NOMO-1 (cell line): Measurements from ENCODE around the gene SLC36A3.
"Not testable (repeated sequence)": the region's sequence is repeated elsewhere in the genome, so short reads cannot be mapped to it uniquely, and the experiment has no call there.

ENCODE experiments used
- DNase-seq, 2 experiments: peaks; one replicate each; lab custom pipeline; 2025; ENCODE audit not compliant: unreplicated experiment in 2 of 2; lab: John Stamatoyannopoulos, UW

The SLC36A3 gene

DNA sequence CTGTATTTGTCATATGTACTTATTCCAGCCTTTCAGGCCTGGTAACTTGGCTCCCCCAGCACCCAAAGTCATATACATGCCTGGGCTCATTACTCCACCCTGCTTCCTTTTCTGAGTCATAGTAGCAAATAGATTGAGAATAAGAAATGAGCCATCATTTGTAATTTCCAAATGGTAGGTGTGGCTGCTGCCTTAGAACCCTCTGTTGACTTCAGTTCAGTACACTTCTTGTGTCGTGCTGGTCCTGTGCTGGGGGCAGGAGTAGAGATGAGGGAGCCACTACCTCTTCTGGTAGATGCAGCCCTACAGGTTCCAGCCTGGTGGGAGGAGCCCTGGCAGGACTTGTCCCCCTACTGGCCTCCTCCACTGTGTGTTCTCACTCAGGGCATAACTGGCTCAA lies 39.5 kb downstream of the SLC36A3 start:
- DNase-seq = peak in 1 of 2 experiments; percentile 20

DNA sequence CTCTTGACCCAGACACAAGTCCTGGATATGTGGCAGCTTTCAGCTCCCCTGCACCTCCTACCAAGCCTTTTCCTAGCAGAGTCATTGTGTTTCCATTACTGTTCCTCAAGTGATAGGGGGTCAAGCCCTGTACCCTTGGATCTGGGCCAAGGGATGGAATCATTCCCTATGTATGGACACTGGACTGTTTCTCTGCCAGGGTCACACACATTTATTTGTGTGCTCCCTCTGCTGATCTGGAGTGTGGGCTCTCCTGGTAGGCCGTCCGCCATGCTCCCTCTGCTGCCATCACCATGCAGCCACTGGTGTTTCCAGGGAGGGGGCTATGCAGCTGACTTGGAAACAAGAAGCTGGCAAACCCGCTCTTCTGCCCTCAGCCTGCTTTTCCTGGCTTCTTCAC lies 41.0 kb downstream of the SLC36A3 start:
- DNase-seq = no peak

DNA sequence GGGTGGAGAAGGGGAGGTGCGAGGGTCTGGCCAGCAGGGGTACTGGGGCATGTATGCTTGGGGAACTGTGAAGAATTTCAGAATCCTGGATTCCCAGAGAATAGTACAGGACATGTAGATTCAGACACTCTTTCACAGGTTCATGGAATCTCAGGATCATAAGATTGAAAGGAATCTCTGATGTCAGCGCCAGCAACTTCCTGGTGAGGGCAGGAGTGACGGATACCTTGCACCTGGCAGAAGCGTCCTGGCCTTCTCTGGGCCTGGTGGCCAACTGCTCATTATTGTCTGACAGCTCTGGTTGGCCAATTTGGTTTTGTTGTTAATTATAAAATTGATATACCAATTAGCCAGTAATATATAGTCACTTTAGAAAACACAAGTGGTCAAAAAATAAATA lies 43.6 kb downstream of the SLC36A3 start:
- no peak for DNase-seq

DNA sequence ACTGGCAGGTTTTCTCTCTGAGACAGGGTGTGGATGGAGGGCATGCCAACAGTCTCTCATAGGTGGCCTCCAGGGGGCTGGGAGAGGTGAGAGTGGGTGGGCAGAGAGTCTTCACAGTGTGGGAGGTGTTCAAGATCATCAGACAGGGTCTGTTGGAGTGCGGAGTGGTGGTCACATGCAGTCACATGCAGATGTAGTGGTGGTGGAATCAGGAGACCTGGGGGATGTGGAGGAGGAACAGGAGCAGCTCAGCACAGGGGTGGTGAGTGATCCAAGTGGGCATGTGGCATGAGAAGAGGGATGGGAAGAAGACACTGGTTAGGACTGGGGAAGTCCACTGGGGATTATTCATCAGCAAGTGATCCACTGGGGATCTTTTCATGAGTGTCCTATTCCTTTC lies 44.8 kb downstream of the SLC36A3 start:
- no peak for DNase-seq

DNA sequence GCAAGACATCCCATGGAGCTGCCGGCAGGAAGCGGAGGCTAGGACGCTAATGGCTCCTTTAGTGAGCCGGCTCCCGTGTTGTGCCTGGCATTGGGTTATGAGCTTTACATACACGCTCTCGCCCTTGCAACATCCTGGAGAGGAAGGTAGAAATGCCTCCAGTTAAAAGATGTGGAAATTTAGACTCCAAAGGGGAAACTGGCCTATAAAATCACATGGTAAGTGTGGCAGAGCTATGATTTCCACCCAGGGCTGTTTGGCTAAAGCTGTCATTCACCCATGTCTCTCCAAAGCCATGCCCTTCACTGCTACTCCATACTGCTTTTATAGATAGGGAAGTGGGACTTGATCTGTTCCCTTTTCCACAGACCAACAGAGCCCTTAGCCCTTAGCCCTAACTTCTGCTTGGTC lies 45.4 kb downstream of the SLC36A3 start:
- DNase-seq = peak; percentile 44 to 66

DNA sequence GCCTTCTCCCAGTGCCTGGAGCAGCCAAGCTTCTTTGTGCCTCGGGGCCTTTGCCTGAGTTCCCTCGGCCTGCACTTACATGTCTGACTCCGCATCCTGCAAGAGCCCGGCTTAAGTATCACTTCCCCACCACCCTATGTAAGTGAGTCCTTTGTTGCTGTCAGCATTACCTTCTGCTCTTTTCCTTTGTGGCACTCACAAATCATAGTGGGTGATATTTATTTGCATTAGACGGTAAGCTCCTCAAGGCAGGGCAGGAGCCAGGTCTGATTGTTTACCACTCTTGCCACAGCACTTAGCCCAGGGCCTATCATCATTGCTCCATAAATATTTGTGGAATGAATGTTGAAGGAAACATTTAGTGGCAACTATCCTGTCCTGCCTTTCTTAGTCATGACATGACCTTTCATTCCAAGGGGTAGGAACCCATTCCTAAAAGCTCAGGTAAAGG lies 45.8 kb downstream of the SLC36A3 start:
- DNase-seq = peak; percentile 75 to 78

DNA sequence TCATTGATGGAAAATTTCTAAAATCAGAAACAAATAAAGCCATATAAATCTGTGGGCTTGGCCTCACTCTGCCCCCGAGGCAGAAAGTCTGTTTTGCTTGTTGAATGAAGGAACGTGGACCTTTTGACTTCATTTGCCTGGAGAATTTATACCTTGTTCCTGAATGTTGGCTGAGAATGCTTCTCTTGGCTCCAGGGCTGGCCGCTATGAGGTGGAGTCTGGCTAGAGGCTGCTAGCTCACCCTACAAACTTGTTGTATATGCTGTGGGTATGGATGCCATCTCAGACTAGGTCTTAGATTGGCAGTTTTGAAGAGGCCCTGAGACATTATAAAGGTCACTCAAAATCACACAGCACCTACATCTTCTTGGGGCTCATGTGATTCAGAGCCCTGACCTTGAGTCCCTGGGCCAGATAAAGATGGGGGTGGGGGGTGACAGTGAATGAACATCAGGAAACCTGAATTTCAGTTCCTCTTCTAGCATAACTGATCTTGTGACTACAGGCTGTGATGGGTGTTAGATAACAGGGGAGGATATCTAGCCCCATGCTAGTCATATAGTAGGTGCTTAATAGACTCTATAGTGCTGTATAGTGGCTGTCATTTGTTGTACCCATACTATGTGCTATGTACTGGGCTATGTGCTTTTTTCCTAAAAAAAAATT lies 47.8 kb downstream of the SLC36A3 start:
- DNase-seq = peak; percentile 59 to 79

DNA sequence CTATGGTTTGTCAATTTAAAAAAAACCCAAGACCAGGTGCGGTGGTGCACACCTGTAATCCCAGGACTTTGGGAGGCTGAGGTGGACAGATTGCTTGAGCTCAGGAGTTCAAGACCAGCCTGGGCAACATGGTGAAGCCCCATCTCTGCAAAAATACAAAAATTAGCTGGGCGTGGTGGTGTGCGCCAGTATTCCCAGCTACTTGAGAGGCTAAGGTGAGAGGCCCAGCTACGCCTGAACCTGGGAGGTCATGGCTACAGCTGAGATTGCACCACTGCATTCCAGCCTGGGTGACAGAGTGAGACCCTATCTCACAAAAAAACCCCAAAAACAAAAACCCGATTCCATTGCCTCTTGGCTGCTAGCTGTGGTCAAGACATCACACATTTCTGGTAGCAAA lies 48.6 kb downstream of the SLC36A3 start:
- not testable (repeated sequence) for DNase-seq

DNA sequence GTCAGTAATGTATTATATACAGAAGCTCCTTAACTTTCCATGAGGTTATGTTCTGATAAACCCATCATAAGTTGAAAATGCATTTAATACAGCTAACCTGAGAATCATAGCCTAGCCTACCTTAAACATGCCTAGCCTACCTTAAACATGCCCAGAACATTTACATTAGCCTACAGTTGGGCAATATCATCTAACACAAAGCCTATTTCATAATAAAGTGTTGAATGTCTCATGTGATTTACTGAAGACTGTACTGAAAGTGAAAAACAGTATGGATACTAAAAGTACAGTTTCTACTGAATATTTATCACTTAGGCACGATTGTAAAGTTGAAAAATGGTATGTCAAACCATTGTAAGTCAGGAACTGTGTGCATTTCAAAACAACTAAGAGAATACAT lies 49.0 kb downstream of the SLC36A3 start:
- DNase-seq = peak; percentile 13 to 46

DNA sequence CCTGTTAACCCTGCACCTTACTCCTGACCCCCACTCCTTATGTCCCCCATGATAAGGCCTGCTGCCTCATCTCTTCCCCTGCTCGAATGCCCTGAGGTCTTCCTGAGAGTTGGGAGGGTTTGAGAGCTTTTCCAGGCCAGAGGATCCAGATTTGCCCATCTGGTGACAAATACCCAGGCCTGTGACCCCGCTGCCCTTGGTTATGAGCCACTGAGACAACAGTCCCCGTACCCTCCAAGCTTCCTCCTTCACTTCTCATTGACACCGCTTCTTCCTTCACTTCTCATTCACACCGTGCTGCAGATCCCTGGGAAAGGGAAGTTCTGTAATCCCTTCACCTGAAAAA lies 50.0 kb downstream of the SLC36A3 start:
- DNase-seq = peak in 1 of 2 experiments; percentile 36

DNA sequence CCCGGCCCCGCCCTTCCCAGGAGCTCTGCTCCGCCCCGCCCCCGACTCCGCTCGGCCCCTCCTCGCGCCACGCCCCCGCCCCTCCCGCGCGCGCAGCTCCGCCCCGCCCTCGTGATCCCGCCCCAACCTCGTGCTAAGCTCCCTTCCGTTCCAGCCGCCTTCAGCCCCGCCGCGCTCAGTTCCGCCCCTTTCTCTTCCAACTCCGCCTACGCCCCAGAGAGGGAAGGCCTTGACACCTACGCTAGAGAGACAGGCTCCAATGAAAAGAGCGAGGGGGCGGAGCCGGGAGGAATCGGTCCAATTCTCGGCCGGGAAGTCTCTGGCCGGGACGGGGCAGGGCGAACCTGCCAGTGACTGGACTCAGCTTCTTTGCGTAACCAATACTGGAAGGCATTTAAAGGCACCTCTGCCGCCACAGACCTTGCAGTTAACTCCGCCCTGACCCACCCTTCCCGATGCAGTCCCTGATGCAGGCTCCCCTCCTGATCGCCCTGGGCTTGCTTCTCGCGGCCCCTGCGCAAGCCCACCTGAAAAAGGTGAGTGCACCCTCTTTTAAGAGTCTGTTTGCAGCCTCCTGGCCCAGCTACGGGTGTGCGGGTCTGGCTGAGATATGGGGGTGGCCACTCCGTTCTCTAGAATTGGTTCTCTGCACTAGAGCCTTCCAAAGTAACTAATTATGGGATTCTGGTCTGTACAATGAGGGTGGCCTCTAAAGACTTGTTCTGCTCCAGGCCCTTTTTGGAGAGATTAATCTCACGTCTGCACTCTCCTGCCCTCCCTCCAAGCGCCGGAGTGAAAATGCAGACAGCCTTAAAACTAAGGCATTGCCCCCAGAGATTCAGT lies 50.6 kb downstream of the SLC36A3 start, which contains the start of gene GM2A:
TSS of gene GM2A (plus strand) at position 424 of the 843 bp plus-strand sequence. CDS start at position 456, 32 bp downstream.
- peak; percentile 99 for DNase-seq

DNA sequence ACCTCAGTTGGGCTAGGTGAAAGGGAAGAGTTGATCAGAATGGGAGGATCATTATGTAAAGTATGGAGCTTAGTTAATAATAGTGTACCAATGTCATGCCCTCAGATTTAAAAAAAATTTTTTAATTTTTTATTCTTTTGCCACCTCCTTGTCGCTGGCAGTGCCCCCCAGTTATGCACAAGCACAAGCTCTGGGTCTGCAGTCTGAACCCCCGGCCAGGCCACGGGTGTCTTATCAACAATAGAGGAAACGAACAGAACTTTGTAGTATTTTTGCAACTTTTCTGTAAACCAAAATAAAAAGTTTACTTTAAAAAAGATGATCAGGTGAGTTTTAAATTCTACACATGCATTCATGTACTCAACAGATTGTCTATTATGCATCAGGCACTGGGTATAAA lies 51.9 kb downstream of the SLC36A3 start:
- DNase-seq = no peak

DNA sequence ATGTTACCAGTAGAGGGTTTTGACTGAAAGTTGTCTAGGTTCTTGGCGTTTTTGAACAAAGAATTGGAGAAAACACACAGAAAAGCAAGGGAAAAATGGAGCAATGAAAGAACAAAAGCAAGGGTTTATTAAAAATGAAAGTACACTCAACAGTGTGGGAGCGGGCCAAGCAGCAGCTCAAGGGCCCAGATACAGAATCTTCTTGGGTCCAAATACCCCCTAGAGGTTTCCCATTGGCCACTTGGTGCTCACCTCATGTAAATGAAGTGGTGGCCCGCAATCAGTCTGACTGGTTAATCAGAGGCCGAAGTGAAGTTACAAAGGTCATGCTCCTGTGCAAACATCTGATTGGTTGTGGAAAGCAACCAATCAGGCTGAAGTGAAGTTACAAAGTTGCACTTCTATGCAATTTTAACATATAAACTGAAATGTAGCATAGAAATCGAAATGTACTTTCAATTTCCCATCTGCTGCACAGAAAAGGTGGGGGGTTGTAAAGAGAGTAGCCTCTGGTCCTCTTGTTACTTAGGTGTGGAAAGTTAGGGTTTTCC lies 52.5 kb downstream of the SLC36A3 start:
- DNase-seq = no peak

DNA sequence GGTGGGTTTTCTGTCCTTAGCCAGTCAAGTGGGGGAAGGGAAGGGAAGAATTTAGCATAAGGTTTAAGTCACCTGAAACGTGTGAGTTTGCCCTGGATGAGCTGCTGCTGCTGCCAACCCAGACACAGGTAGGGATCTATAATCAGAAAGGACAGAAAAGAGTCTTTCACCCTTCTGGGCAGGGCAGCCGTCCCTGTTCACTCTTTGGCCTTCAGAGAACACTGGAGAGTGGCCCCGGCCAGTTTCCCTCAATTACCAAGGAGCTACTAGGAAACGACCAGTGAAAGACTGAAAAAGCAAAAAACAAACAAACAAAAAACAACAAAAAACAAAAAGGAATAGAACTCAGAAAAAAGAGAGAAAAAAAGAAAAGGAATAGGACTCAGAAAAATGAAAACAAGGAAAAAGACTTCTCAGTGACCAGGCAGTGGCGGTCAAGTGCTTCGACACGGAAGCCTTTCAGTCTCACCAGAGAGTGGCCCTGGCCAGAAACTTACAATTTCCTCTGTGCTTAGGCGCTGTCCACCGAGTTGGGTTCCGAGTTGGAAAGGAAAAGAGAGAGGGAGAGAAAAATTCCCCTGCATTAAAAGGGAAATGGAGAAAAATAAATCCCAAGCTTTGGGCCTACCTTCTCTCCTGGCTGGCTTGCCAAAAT lies 53.1 kb downstream of the SLC36A3 start:
- DNase-seq = no peak

DNA sequence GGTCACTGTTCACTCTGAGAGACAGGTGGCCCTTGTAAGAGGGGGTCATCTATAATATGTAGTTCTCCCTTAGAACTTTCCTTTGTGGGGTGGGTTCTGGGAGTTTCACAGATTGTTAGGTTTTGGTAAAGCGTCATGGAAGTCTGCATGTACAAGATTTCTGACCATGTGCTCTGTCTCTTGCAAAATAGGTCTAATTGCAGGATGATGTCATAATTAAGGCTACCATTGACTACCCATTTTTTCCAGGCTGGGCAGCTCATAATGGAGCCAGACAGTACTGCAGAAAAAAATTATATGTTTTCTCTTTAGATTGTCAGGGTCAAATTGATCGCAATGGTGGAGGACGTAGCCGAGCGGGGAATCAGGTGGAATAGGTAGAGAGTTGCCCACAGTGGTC lies 54.3 kb downstream of the SLC36A3 start:
- DNase-seq = peak; percentile 39 to 55

DNA sequence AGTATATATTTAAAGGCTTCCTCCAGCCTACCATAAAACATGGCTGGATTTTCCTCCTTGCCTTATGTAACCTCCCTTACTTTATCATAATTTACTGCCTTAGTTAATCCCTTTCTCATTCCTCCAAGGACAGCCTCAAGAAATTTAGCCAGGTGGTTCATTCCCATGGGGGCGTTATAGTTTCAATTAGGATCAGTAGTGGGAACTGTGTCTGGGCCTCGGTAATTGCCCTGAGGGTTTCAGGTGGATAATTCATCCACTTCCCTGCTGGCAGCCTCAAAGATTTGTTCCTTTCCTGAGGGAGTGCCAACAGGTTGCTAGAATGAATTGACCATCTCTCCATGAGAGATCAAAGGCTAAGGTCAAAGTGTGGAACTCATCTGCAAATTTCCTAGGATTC lies 54.9 kb downstream of the SLC36A3 start:
- no peak for DNase-seq

DNA sequence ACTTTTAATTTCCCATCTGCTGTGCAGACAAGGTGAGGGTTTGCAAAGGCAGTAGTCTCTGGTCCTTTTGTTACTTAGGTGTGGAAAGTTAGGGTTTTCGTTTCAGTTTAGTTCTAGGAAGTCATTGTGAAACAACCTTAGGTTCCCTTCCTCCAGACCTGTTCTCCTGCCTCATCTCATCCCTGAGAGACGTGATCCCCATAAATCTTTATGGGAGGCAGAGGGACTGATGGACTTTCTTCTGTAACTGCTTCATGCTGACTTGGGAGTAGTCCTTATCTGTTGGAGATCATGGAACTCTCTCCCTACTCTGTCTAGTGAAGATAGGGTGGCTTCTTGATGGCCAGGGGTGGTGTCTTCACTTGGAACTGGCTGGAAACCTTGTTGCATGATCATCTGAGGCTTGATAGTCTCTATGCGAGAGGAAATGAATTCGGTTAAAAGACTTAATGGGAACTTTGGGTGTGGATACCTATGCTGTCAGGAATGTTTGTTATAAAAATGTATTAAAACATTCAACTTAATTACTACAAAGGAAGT lies 57.8 kb downstream of the SLC36A3 start:
- DNase-seq = no peak

DNA sequence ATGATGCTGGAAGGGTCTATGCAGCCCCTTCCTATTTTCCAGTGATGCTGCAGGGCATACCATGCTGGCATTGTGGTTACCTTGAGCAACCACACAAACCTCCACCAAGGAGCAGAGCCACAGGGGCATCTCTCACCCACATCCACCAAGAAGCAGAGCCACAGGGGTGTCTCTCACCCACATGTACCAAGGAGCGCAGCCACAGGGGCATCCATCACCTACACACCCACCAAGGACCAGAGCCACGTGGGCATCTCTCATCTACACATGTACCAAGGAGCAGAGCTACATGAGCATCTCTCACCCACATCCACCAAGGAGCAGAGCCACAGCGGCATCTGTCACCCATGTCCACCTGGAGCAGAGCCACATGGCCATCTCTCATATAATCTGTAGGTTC lies 59.4 kb downstream of the SLC36A3 start:
- DNase-seq = no peak

DNA sequence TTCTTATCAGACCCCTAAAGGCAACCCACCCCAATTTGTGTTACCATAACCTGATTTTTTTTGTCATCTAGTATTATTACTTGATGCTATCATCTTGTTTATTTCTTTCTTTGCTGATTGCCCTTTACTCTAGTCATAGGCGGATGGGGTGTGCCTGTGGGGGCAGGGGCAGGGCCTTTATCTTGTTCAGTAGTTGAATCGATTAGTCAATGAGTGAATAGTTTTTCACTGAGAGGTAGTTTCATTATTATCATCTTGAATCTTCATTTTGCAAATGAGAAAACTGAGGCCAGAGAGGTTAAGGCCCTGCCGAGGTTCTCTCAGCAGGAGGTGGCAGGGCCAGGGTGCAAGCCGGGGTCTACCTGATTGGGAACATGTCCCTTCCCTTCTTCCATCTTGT lies 60.0 kb downstream of the SLC36A3 start:
- DNase-seq = no peak

DNA sequence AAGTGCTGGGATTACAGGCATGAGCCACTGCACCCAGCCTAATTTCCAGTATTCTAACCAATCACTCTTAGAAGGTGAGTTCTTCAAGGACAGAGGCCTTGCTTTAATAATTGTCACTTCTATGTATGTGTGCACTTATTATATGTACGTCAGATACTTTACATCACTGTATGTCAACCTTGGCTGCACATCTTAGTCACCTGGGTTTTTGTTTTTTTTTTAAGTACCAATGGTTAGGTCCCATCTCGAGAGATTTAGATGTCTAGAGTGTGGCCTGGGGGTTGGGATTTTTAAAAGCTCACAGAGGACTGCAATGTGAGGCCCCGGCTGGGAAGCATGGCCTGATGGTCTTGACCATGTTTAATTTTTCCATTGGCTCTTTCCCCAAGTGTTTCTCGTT lies 60.4 kb downstream of the SLC36A3 start:
- no peak for DNase-seq
